ENCODE measurements around the gene ARTN. TPM values are rescaled to one million over a fixed set of nuclear protein-coding genes. Genes with fewer than 3 reads are reported as not detected.
A peak's percentile ranks its signal among the peaks of the same experiment; 100 is the strongest.

ARTN gene
- total and polyA plus RNA-seq, 7 experiments from 2014 or later, result 0.51 to 2.2 (median 0.68) TPM; not detected in 2

GRCh38 chr1:43980255-43981134 lies 46.9 kb downstream of the ARTN start:
- peak overlapping the region; percentile 61 to 93 (median 86) for H3K4me3 Mint-ChIP-seq
- CTCF ChIA-PET, result no interaction called here
- intact Hi-C loops (cut with micrococcal nuclease), result no loop called here
- no peaks in the 10 kb centered on the region for H3K9me3 ChIP-seq (ENCODE audit: control insufficient read depth in 2 of 3, low read length in 3 of 3)
- POLR2A ChIA-PET, result interaction anchor here (1.0 kb wide), 1 partner anchor 10 kb away, joined by 3 read pairs; no protein-coding TSS in a partner anchor
- H3K36me3 Mint-ChIP-seq, result peaks cover 12 to 22% (median 20%) of the 10 kb centered on the region in 5 donors
- H3K36me3 ChIP-seq (ENCODE audit: control insufficient read depth in 2 of 3, insufficient read depth in 3 of 3, low read length in 3 of 3), result peaks cover 0 to 24% (median 11%) of the 10 kb centered on the region in 3 experiments
- peak overlapping the region in 1 of 9 donors; percentile 81 for H3K27ac Mint-ChIP-seq
- peaks cover 0 to 7% of the 10 kb centered on the region in 2 donors for H3K27me3 ChIP-seq (ENCODE audit: control insufficient read depth in 2 of 2, insufficient read depth in 2 of 2, low read length in 2 of 2)
- H3K9me3 Mint-ChIP-seq, result no peaks in the 10 kb centered on the region
- peaks cover 16 to 18% of the 10 kb centered on the region in 2 donors for H3K4me1 ChIP-seq (ENCODE audit: control insufficient read depth in 2 of 2, insufficient read depth in 2 of 2, low read length in 2 of 2)
- H3K4me1 Mint-ChIP-seq, result peaks cover 25 to 46% (median 37%) of the 10 kb centered on the region in 7 donors
- H3K27ac ChIP-seq (ENCODE audit: low read depth, low read length), result no peak overlapping the region
- ATAC-seq (no peak), DNase-seq (no peak)
- H3K4me3 ChIP-seq (ENCODE audit: low read length), result no peak overlapping the region
- peaks cover 0 to 15% (median 6%) of the 10 kb centered on the region in 5 donors for H3K27me3 Mint-ChIP-seq

GRCh38 chr1:43981135-43981491 lies 47.5 kb downstream of the ARTN start:
- no peak for ATAC-seq
- no peak overlapping the region for H3K27ac Mint-ChIP-seq
- peaks cover 0 to 23% (median 11%) of the 10 kb centered on the region in 3 experiments for H3K36me3 ChIP-seq (ENCODE audit: control insufficient read depth in 2 of 3, insufficient read depth in 3 of 3, low read length in 3 of 3)
- no peak for DNase-seq
- H3K4me3 ChIP-seq (ENCODE audit: low read length), result no peak overlapping the region
- peaks cover 11 to 13% of the 10 kb centered on the region in 2 donors for H3K4me1 ChIP-seq (ENCODE audit: control insufficient read depth in 2 of 2, insufficient read depth in 2 of 2, low read length in 2 of 2)
- no peaks in the 10 kb centered on the region for H3K9me3 Mint-ChIP-seq
- H3K4me3 Mint-ChIP-seq, result peak overlapping the region in 1 of 10 donors; percentile 88
- H3K27me3 ChIP-seq (ENCODE audit: control insufficient read depth in 2 of 2, insufficient read depth in 2 of 2, low read length in 2 of 2), result peaks cover 0 to 7% of the 10 kb centered on the region in 2 donors
- H3K27me3 Mint-ChIP-seq, result peaks cover 0 to 15% (median 6%) of the 10 kb centered on the region in 5 donors
- H3K36me3 Mint-ChIP-seq, result peaks cover 12 to 22% (median 20%) of the 10 kb centered on the region in 5 donors
- intact Hi-C loops (cut with micrococcal nuclease), result no loop called here
- POLR2A ChIA-PET, result no interaction called here
- CTCF ChIA-PET, result no interaction called here
- no peak overlapping the region for H3K27ac ChIP-seq (ENCODE audit: low read depth, low read length)
- no peaks in the 10 kb centered on the region for H3K9me3 ChIP-seq (ENCODE audit: control insufficient read depth in 2 of 3, low read length in 3 of 3)
- H3K4me1 Mint-ChIP-seq, result peaks cover 21 to 39% (median 32%) of the 10 kb centered on the region in 7 donors

GRCh38 chr1:43981636-43982035 lies 48.0 kb downstream of the ARTN start:
- intact Hi-C loops (cut with micrococcal nuclease), result no loop called here
- Histone ChIP-seq H3K27me3 (ENCODE audit: control insufficient read depth in 2 of 2, insufficient read depth in 2 of 2, low read length in 2 of 2) (peaks cover 0 to 7% of the 10 kb centered on the region in 2 donors), H3K4me3 (ENCODE audit: low read length) (no peak overlapping the region), H3K27ac (ENCODE audit: low read depth, low read length) (no peak overlapping the region), H3K4me1 (ENCODE audit: control insufficient read depth in 2 of 2, insufficient read depth in 2 of 2, low read length in 2 of 2) (peaks cover 9% of the 10 kb centered on the region in 2 donors), H3K9me3 (ENCODE audit: control insufficient read depth in 2 of 3, low read length in 3 of 3) (no peaks in the 10 kb centered on the region), H3K36me3 (ENCODE audit: control insufficient read depth in 2 of 3, insufficient read depth in 3 of 3, low read length in 3 of 3) (peaks cover 0 to 20% (median 11%) of the 10 kb centered on the region in 3 experiments)
- Mint-ChIP-seq H3K27ac (no peak overlapping the region), H3K4me3 (peak overlapping the region in 1 of 10 donors; percentile 43), H3K36me3 (peaks cover 12 to 18% (median 17%) of the 10 kb centered on the region in 5 donors), H3K27me3 (peaks cover 0 to 15% (median 6%) of the 10 kb centered on the region in 5 donors), H3K4me1 (peaks cover 16 to 34% (median 27%) of the 10 kb centered on the region in 7 donors), H3K9me3 (no peaks in the 10 kb centered on the region)
- ATAC-seq, result no peak
- no peak for DNase-seq
- CTCF ChIA-PET, result no interaction called here
- POLR2A ChIA-PET, result no interaction called here

GRCh38 chr1:43982241-43982640 lies 48.6 kb downstream of the ARTN start:
- Mint-ChIP-seq H3K27me3 (peaks cover 0 to 15% (median 6%) of the 10 kb centered on the region in 5 donors), H3K27ac (peak overlapping the region in 1 of 9 donors; percentile 55), H3K4me1 (peaks cover 10 to 28% (median 21%) of the 10 kb centered on the region in 7 donors), H3K36me3 (peaks cover 7 to 12% (median 11%) of the 10 kb centered on the region in 5 donors), H3K9me3 (no peaks in the 10 kb centered on the region), H3K4me3 (peak overlapping the region in 1 of 10 donors; percentile 9)
- no peaks in the 10 kb centered on the region for H3K9me3 ChIP-seq (ENCODE audit: control insufficient read depth in 2 of 3, low read length in 3 of 3)
- H3K27ac ChIP-seq (ENCODE audit: low read depth, low read length), result no peak overlapping the region
- H3K4me3 ChIP-seq (ENCODE audit: low read length), result no peak overlapping the region
- no peak for ATAC-seq
- intact Hi-C loops (cut with micrococcal nuclease), result no loop called here
- CTCF ChIA-PET, result no interaction called here
- peaks cover 5 to 9% of the 10 kb centered on the region in 2 donors for H3K4me1 ChIP-seq (ENCODE audit: control insufficient read depth in 2 of 2, insufficient read depth in 2 of 2, low read length in 2 of 2)
- peaks cover 0 to 14% (median 11%) of the 10 kb centered on the region in 3 experiments for H3K36me3 ChIP-seq (ENCODE audit: control insufficient read depth in 2 of 3, insufficient read depth in 3 of 3, low read length in 3 of 3)
- no peak for DNase-seq
- H3K27me3 ChIP-seq (ENCODE audit: control insufficient read depth in 2 of 2, insufficient read depth in 2 of 2, low read length in 2 of 2), result peaks cover 0 to 7% of the 10 kb centered on the region in 2 donors
- POLR2A ChIA-PET, result no interaction called here

GRCh38 chr1:43982808-43983207 lies 49.2 kb downstream of the ARTN start:
- H3K36me3 Mint-ChIP-seq, result peaks cover 2 to 6% (median 5%) of the 10 kb centered on the region in 5 donors
- Histone ChIP-seq H3K4me3 (ENCODE audit: low read length) (no peak overlapping the region), H3K4me1 (ENCODE audit: control insufficient read depth in 2 of 2, insufficient read depth in 2 of 2, low read length in 2 of 2) (peaks cover 4 to 9% of the 10 kb centered on the region in 2 donors), H3K36me3 (ENCODE audit: control insufficient read depth in 2 of 3, insufficient read depth in 3 of 3, low read length in 3 of 3) (peaks cover 0 to 8% (median 7%) of the 10 kb centered on the region in 3 experiments), H3K27me3 (ENCODE audit: control insufficient read depth in 2 of 2, insufficient read depth in 2 of 2, low read length in 2 of 2) (peaks cover 0 to 7% of the 10 kb centered on the region in 2 donors), H3K9me3 (ENCODE audit: control insufficient read depth in 2 of 3, low read length in 3 of 3) (no peaks in the 10 kb centered on the region), H3K27ac (ENCODE audit: low read depth, low read length) (no peak overlapping the region)
- no peak for DNase-seq
- no peaks in the 10 kb centered on the region for H3K9me3 Mint-ChIP-seq
- CTCF ChIA-PET, result no interaction called here
- peak overlapping the region in 1 of 9 donors; percentile 55 for H3K27ac Mint-ChIP-seq
- peaks cover 4 to 22% (median 15%) of the 10 kb centered on the region in 7 donors for H3K4me1 Mint-ChIP-seq
- peak; percentile 48 for ATAC-seq
- H3K27me3 Mint-ChIP-seq, result peaks cover 0 to 15% (median 6%) of the 10 kb centered on the region in 5 donors
- POLR2A ChIA-PET, result no interaction called here
- H3K4me3 Mint-ChIP-seq, result no peak overlapping the region
- intact Hi-C loops (cut with micrococcal nuclease), result no loop called here

GRCh38 chr1:43983253-43983899 lies 49.8 kb downstream of the ARTN start:
- intact Hi-C loops (cut with micrococcal nuclease), result no loop called here
- Mint-ChIP-seq H3K36me3 (peaks cover 0 to 1% (median 0%) of the 10 kb centered on the region in 5 donors), H3K9me3 (no peaks in the 10 kb centered on the region), H3K27ac (no peak overlapping the region), H3K4me1 (peaks cover 0 to 17% (median 9%) of the 10 kb centered on the region in 7 donors), H3K4me3 (no peak overlapping the region), H3K27me3 (peaks cover 0 to 14% (median 6%) of the 10 kb centered on the region in 5 donors)
- no peak for DNase-seq
- Histone ChIP-seq H3K36me3 (ENCODE audit: control insufficient read depth in 2 of 3, insufficient read depth in 3 of 3, low read length in 3 of 3) (peaks cover 0 to 3% (median 2%) of the 10 kb centered on the region in 3 experiments), H3K9me3 (ENCODE audit: control insufficient read depth in 2 of 3, low read length in 3 of 3) (no peaks in the 10 kb centered on the region), H3K27ac (ENCODE audit: low read depth, low read length) (no peak overlapping the region), H3K4me3 (ENCODE audit: low read length) (no peak overlapping the region), H3K27me3 (ENCODE audit: control insufficient read depth in 2 of 2, insufficient read depth in 2 of 2, low read length in 2 of 2) (peaks cover 0 to 7% of the 10 kb centered on the region in 2 donors), H3K4me1 (ENCODE audit: control insufficient read depth in 2 of 2, insufficient read depth in 2 of 2, low read length in 2 of 2) (peaks cover 4 to 8% of the 10 kb centered on the region in 2 donors)
- CTCF ChIA-PET, result no interaction called here
- no peak for ATAC-seq
- POLR2A ChIA-PET, result no interaction called here

Measured in naive thymus-derived CD4-positive, alpha-beta T cell (primary cell).